DMS53 treated with DMSO at 0.1 percent for 48 hours (cell line): Measurements from ENCODE around the gene PTRHD1.
A peak's percentile ranks its signal among the peaks of the same experiment; 100 is the strongest.

ENCODE experiments used
- DNase-seq: peaks from one replicate; lab custom pipeline; 2025; ENCODE audit not compliant: unreplicated experiment; lab: John Stamatoyannopoulos, UW

The PTRHD1 gene

DNA sequence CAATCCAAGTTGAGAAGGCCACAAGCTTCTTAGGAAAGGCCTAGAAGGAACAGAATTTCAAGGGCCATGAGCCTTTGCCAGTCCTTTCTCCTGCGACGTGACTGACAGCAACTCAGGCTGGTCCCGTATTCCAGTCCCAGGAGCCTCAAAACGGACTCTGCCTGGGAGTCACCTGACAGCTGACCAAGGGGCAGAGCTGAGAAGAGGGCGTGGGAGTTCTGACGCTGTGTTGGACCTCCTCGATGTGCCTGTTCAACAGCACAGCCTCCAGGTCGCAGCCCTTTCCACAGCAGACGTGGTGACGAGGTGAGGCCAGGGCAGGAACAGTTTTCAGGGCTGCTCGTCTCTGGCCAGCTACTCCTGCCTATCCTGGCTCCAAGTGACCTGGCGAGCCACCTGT is 37.6 kb upstream of the PTRHD1 start:
- DNase-seq: no peak

DNA sequence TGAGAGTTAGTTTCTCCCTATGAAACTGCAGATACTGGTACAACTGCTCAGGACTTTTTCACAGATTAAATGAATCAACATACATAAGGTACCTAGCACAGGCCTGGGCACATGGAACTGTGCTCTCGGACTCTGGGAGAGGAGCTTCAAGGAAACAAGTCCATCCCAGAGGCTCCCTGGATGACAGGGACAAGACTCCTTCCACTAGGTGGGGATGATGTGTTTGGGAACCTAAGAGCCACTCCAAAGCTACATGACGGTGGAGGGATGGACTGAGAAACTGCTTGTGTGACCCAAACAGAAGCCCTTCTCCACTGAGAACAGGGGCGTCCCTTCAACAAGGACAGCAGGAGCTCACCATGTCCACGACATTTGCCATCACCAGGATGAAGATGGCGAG is 37.2 kb upstream of the PTRHD1 start:
- no peak for DNase-seq

GRCh38 chr2:24828238-24828996 is 35.2 kb upstream of the PTRHD1 start:
- no peak for DNase-seq

- DNase-seq: peak; percentile 67
These were observed 34.4 kb upstream of the PTRHD1 start for GRCh38 chr2:24827321-24828237.

GRCh38 chr2:24826773-24827145 is 33.6 kb upstream of the PTRHD1 start:
- no peak for DNase-seq

DNA sequence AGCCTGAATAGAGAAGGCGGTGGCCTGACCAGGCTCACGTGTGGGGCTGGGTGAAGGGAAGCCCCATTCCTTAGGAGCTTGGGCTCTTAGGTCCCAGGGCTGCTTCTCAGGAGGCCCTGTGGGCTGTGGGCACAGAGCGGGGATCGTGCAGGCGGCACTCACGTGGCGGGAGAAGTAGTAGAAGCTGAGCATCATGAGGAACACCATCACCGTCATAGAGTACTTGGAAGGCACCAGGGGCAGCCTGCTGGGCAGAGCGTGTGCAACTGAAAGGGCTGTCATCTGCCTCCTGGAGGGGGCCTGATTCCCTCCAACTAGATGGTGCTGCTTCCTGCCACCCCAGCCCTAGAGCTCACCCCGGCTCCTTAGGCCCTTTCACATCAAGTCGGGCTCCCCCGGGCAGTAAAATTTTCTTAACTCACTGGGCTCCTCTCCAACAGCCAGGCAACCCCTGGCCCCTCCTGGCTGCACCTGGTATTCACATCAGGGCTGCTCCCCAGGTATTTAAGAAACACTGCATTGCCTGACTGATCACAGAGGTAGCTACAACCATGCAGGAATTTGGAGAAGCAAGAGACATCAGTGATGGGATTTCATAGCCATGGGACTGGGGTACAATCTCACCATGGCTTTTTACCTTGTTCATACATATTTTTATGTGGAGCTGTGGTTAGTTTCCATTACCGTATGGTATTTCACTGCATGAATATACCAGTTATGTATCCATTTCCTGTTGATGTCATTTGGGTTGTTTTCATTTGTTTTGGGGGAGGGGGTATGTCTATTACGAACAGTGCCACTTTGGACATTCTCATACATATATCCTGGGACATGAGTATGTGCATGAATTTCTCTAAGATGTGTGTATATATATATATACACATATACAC is 32.9 kb upstream of the PTRHD1 start:
- no peak for DNase-seq

DNA sequence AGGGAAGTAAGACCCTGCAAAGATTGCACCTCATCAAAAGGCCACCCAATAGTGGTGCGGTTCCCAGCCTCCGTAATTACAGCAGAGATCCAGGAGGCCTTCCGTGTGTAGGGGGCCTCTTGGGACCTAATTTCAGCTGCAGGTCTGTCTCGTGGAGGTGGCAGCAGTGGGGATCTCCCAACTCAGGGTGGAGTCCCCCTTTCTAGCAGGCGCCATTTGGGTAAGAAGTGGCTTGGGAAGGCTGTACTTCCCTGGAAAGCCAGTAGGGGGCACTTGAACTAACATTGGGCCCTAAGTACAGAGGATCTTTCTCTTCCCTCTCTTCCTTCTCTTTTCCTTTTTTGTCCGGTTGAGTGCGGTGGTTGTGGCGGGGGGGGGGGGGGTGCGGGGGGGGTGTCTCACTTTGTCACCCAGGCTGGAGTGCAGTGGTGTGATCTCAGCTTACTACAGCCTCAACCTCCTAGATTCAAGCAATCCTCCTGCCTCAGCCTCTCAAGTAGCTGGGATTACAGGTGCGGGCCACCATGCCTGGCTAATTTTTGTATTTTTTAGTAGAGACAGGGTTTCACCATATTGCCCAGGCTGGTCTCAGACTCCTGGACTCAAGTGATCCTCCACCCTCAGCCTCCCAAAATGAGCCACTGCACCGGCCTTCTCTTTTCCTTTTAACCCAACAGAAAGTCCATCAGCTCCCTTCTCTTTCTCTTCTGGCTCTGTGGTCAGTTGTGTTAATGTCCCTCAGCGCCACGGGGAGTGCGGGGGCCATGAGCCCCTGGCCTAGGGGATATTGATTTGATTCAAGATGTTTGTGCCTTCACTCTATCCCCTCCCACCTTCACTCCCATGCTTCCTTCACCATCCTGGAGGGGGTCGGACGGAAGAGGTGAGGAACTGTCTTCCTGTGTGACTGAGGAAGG is 32.0 kb upstream of the PTRHD1 start:
- DNase-seq: no peak

GRCh38 chr2:24824071-24824588 is 30.9 kb upstream of the PTRHD1 start:
- no peak for DNase-seq

DNA sequence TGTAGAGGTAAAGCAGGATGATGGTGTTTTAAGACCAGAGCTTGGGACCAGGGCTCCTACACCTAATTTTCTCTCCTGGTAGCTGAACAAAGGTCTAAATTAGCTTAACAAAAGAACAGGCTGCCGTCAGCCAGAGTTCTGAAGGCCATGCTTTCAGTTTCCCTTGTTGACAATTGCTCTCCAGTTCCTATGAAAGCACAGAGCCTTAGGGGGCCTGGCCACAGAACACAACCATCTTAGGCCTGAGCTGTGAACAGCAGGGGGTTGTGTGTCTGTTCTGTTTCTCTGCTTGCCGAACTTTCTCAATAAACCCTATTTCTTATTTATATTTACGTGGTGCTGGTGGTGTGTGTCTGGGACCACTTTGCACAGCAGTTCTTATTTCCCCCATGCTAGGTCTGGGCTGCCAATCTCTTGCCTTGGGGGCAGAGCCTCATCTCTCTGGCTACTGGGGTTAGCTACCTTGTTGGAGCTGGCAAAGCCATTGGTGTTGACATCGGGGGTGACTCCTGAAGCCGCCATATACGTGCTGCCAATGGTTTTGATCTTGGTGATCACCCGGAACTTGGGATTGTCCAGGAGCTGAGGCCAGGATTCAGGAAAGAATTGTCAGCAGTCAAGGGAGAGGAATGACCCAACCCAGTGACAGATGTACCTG is 29.0 kb upstream of the PTRHD1 start:
- DNase-seq: no peak

- DNase-seq: no peak
These were observed 28.3 kb upstream of the PTRHD1 start for GRCh38 chr2:24821433-24821891.

GRCh38 chr2:24820598-24821432 is 27.6 kb upstream of the PTRHD1 start:
- DNase-seq: no peak

DNA sequence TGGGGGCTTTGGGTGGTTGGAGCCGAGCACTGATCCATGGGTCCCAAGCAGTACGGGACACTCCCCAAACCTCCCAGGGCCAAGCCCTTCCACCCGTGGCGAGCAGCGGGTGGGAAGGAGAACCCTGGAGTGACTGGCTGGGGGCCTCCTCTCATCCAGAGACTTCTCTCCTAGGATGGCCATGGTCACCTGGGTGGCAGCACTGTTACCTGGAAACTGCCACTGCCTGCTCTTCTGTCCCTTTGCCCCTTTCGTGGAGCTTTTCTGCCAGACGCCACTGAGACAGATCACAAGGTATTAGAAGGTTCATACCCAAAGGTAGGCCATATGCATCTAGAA is 27.0 kb upstream of the PTRHD1 start:
- DNase-seq: no peak

DNA sequence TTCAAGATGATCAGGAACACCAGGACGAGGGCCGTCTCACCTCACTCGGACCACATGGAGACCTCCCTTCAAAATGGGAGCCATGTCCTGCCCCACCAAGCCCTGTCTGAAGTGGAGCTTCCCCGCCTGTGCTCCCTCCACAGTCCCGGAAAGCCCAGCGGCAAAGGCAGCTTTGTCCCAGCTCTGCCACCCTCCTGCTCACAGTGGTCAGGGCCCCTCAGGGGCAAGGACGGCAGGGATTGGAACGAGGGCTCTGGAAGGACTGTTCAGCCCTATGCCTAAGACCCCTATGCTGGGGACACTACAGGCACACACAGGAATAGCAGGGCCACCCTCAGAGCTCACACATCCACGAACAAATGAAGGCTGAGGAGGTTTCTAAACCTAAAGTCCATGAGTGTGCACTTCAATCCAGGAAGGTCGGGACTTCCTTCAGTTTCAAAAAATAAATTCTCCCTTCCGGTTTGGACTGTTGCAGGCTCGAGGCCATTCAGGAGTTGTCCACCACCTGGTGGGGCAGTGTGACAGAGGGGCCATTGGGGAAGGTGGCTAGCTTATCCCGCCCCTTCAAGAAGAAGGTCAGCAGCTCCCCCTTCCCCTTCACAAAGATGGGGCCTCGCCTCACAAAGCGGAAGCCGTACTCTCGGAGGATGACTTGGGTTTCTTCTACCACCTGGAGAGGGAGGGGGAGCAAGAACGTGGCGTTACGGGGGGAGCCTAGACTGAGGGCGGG is 26.4 kb upstream of the PTRHD1 start:
- no peak for DNase-seq

- no peak for DNase-seq
These were observed 25.6 kb upstream of the PTRHD1 start for GRCh38 chr2:24818721-24819167.

DNA sequence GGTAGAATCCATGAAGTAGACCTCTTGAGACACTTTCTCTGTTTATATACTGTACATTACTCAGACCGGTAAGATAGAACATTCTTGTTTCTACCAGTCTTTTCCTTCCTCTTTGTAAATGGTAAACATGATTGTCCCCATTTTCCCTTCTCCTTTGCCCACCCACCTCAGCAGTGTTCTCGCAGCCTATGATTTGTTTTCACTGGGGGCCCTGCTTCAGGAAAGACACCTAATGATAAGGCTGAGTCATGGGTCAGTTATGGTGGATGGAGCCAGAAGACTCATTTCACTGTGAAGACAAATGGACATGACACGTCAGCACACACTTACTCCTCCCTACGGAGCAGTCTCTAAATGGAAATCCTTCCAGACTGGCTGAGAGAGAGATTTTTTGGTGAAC is 23.7 kb upstream of the PTRHD1 start:
- no peak for DNase-seq

GRCh38 chr2:24816404-24816803 is 23.2 kb upstream of the PTRHD1 start:
- no peak for DNase-seq

- no peak for DNase-seq
These were observed 22.0 kb upstream of the PTRHD1 start for GRCh38 chr2:24815171-24815570.

DNA sequence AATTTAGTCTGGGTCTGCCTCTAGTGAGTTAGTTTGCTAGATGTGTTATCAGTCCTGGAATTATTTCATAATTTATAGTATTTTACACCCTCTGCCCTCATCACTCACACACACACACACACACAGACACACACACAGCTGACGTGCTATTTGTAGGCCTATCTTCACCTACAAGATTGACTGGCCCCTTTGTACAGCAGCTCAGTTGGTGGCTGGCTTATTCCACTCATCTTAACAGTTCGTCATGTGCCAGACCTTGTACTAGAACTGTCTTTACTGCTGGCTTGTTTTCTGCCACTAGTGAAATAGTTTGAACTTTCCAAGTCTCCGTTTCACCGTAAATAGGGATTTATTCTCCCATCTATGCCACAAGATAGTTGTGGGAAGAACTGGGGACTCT is 21.3 kb upstream of the PTRHD1 start:
- DNase-seq: no peak
